Measurements from ENCODE around the gene DAG1. TPM values are rescaled to one million over a fixed set of nuclear protein-coding genes. Genes with fewer than 3 reads are reported as not detected.
A peak's percentile ranks its signal among the peaks of the same experiment; 100 is the strongest.

Gene DAG1
- total RNA-seq, 1 experiment from 2014 or later: 27.7 TPM

GRCh38 chr3:49553692-49554632, 83.9 kb downstream of the DAG1 start, which contains the start of gene BSN:
TSS of gene BSN (plus strand) at chr3:49554477. CDS start at chr3:49554603, 126 bp downstream.
- peak; percentile 94 for DNase-seq (ENCODE audit: low read depth)

DNA sequence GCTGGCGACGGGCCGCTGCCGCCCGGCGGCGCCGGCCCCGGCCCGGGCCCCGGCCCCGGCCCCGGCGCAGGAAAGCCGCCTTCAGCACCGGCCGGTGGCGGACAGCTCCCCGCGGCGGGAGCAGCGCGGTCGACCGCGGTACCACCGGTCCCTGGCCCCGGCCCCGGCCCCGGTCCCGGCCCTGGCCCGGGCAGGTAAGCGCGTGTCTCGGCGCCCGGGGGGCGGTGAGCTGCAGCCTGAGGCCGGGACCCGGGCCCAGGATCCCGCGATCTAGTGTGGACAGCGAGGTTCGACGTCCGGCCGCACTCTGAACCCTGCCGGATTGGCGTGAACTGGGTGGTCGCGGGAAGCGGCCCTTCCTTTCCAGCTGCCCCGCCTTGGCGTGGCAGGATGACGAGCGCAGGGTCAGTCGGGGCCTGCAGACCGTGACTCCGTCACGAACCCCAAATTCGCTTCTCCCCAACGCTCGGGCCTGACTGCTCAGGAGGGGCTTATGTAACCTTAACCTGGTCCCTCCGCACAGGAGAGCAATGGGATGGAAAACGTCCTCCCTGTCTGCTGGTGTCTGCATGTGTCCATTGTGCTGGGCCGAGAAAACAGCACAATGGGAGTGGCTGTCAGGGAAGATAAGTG, 84.7 kb downstream of the DAG1 start:
- no peak for DNase-seq (ENCODE audit: low read depth)

- DNase-seq (ENCODE audit: low read depth): no peak
Measured at GRCh38 chr3:49556500-49557275, 86.6 kb downstream of the DAG1 start.

- no peak for DNase-seq (ENCODE audit: low read depth)
Measured at GRCh38 chr3:49563040-49563578, 93.0 kb downstream of the DAG1 start.

DNA sequence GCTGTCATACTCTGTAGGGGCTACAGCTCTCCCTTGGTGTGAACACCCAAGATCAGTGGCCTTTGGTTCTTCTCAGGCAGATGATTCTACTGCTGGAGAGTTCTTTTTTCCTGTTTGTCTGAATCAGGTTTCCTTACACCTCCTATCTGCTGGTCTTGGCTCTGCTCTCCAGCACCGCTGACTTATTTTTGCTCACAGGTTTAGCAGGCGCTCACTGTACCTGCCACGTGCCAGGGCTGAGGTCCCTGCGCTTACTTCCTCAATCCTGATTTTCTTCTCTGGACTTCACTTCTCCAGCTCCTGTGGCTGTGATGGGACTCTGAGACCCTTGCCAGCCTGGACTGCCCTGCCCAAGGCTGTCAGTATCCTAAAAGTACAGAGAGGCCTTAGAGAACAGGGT, 93.7 kb downstream of the DAG1 start:
- DNase-seq (ENCODE audit: low read depth): no peak

DNA sequence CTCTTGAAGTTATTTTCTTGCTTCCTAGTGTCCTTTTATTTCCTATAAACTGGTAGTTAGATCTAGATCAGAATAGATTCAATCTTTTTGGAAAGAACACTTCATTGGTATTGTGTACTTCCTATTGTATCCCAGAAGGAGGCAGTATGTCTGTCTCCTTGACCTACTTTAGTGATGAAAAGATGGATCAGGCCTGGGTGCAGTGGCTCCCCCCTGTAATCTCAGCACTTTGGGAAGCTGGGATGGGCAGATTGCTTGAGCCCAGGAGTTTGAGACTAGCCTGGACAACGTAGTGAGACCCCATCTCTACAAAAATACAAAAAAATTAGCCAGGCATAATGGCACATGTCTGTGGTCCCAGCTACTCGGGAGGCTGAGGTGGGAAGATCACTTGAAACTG, 96.2 kb downstream of the DAG1 start:
- DNase-seq (ENCODE audit: low read depth): no peak

DNA sequence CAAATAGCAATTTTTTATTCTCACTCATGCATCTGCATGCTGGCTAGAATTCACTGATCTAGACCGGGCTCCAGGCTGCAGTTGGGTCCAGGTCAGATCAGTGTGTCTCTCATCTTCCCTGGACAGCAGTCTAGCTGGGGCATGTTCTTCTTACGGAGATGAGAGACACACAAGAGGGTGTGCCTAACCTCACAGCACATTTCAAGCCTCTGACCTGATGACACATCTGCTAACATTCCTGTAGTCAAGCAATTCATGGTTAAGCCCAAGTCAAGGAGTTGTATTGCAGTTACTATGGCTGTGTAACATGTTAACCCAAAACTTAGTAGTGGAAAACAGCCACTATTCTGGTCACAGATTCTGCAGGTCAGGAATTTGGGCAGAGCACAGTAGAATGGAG, 97.3 kb downstream of the DAG1 start:
- no peak for DNase-seq (ENCODE audit: low read depth)

- no peak for DNase-seq (ENCODE audit: low read depth)
Measured at GRCh38 chr3:49568965-49569364, 98.9 kb downstream of the DAG1 start.

DNA sequence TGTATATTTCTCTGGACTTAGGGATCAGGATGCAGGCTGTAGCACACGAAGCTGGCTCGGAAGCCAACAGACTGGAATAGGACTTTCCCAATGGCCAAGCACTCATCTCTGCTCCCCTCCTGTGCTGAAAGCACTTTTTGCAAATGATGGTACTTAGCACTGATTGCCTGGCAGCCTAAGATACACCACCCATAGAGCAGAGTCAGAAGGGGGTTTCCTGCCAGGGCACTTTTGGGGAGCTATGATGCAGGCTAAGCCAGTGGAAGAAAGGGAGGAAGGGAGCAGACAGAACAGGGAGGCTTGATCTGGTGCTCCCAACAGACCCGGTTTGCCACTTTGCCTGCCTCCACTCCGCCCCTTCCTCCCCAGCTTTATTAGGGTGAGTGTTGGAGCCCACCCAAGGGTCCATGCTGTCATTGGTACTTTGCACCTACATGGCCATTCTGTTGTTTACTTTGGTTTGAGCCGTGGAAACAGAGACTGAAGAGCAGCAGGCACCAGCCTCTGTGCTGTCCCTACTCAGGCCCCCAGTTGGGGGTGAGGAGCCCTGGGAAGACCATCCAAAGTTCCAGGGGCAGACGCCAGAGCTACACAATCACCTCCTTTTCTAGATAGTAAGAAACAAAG, 100.1 kb downstream of the DAG1 start:
- DNase-seq (ENCODE audit: low read depth): no peak

GRCh38 chr3:49582177-49582576, 112.1 kb downstream of the DAG1 start:
- no peak for DNase-seq (ENCODE audit: low read depth)

Other genes with a start within 250 kb of the DAG1 start
- gene C3orf62, start 193.0 kb upstream of the DAG1 start, total RNA-seq (2014; rRNA removed; shearing (Covaris generic)): 0.74 and 0.86 TPM in 2 replicates
- gene USP4, start 130.2 kb upstream of the DAG1 start, total RNA-seq (2014; rRNA removed; shearing (Covaris generic)): 8.9 and 10.2 TPM in 2 replicates
- 240 and 299 TPM in 2 replicates for gene GPX1, start 111.9 kb upstream of the DAG1 start, total RNA-seq (2014; rRNA removed; shearing (Covaris generic))
- gene RHOA, start 58.3 kb upstream of the DAG1 start, total RNA-seq (2014; rRNA removed; shearing (Covaris generic)): 273 and 298 TPM in 2 replicates
- 7.8 and 10.2 TPM in 2 replicates for gene TCTA, start 57.8 kb upstream of the DAG1 start, total RNA-seq (2014; rRNA removed; shearing (Covaris generic))
- gene AMT, start 47.8 kb upstream of the DAG1 start, total RNA-seq (2014; rRNA removed; shearing (Covaris generic)): 0.06 TPM in 1 of 2 replicates, not detected in the other
- 1.3 and 2.8 TPM in 2 replicates for gene NICN1, start 40.9 kb upstream of the DAG1 start, total RNA-seq (2014; rRNA removed; shearing (Covaris generic))
- gene BSN, start 84.2 kb downstream of the DAG1 start, total RNA-seq (2014; rRNA removed; shearing (Covaris generic)): 0.18 and 0.29 TPM in 2 replicates
- 59.1 and 64.5 TPM in 2 replicates for gene APEH, start 204.1 kb downstream of the DAG1 start, total RNA-seq (2014; rRNA removed; shearing (Covaris generic))
- gene MST1, start 219.2 kb downstream of the DAG1 start, total RNA-seq (2014; rRNA removed; shearing (Covaris generic)): 0.63 and 3.2 TPM in 2 replicates
- 16.6 and 17.1 TPM in 2 replicates for gene RNF123, start 219.3 kb downstream of the DAG1 start, total RNA-seq (2014; rRNA removed; shearing (Covaris generic))
- 0.63 and 1.6 TPM in 2 replicates for gene AMIGO3, start 249.4 kb downstream of the DAG1 start, total RNA-seq (2014; rRNA removed; shearing (Covaris generic))